ENCODE results near the gene CHSY1.

Gene CHSY1

GRCh38 chr15:101207867-101208288 is 44.0 kb downstream of the CHSY1 start:
- Histone ChIP-seq H3K4me1 (ENCODE audit: control insufficient read depth in 1 of 2, insufficient read depth in 2 of 2, low read length in 2 of 2) (peaks cover 0 to 4% of the 10 kb centered on the region in 2 experiments), H3K79me1 (ENCODE audit: low read length) (no peaks in the 10 kb centered on the region), H3K79me2 (ENCODE audit: control insufficient read depth, insufficient read depth, low read length, poor library complexity) (peaks cover 3% of the 10 kb centered on the region), H3K4me3 (ENCODE audit: low read depth, low read length) (no peak overlapping the region), H3K9ac (ENCODE audit: low read length) (no peak overlapping the region), H3K36me3 (ENCODE audit: control insufficient read depth in 1 of 2, insufficient read depth in 2 of 2, low read length in 2 of 2) (no peaks in the 10 kb centered on the region), H3K27ac (ENCODE audit: low read depth, low read length) (no peak overlapping the region), H3K14ac (ENCODE audit: low read length) (no peak overlapping the region), H3K4me2 (ENCODE audit: low read length) (no peak overlapping the region), H2BK5ac (ENCODE audit: low read depth, low read length, poor library complexity) (no peak overlapping the region), H4K91ac (ENCODE audit: low read depth, low read length) (no peak overlapping the region), H2AK5ac (ENCODE audit: low read length) (no peak overlapping the region), H4K12ac (ENCODE audit: low read depth, low read length) (no peak overlapping the region), H4K8ac (ENCODE audit: low read depth, low read length) (no peak overlapping the region), H3K9me3 (ENCODE audit: insufficient read depth, low read depth, low read length) (no peaks in the 10 kb centered on the region), H2BK12ac (ENCODE audit: low read length) (no peak overlapping the region), H2BK120ac (ENCODE audit: insufficient read depth, low read length, poor library complexity) (no peak overlapping the region), H3K27me3 (ENCODE audit: insufficient read depth, low read length) (no peaks in the 10 kb centered on the region), H2AFZ (ENCODE audit: insufficient read depth, low read length, poor library complexity) (no peak overlapping the region), H3K18ac (ENCODE audit: low read length) (no peak overlapping the region), H3K23ac (ENCODE audit: low read length) (peak overlapping the region; percentile 33), H3K4ac (ENCODE audit: low read depth, low read length) (peak overlapping the region; percentile 6)
- DNase-seq: peak; percentile 24 to 45
- WGBS (ENCODE audit: extremely low coverage, insufficient coverage, insufficient read length): no CpG with 5 or more reads among the region's 5 CpGs

- Histone ChIP-seq H3K79me1 (ENCODE audit: low read length) (no peaks in the 10 kb centered on the region), H3K4ac (ENCODE audit: low read depth, low read length) (peak overlapping the region; percentile 67), H3K14ac (ENCODE audit: low read length) (no peak overlapping the region), H3K4me3 (ENCODE audit: low read depth, low read length) (no peak overlapping the region), H3K27me3 (ENCODE audit: insufficient read depth, low read length) (no peaks in the 10 kb centered on the region), H2BK12ac (ENCODE audit: low read length) (no peak overlapping the region), H3K9ac (ENCODE audit: low read length) (peak overlapping the region; percentile 3), H3K18ac (ENCODE audit: low read length) (no peak overlapping the region), H2AK5ac (ENCODE audit: low read length) (no peak overlapping the region), H4K91ac (ENCODE audit: low read depth, low read length) (no peak overlapping the region), H3K4me1 (ENCODE audit: control insufficient read depth in 1 of 2, insufficient read depth in 2 of 2, low read length in 2 of 2) (peaks cover 5 to 9% of the 10 kb centered on the region in 2 experiments), H3K9me3 (ENCODE audit: insufficient read depth, low read depth, low read length) (no peaks in the 10 kb centered on the region), H4K12ac (ENCODE audit: low read depth, low read length) (no peak overlapping the region), H3K23ac (ENCODE audit: low read length) (no peak overlapping the region), H3K4me2 (ENCODE audit: low read length) (no peak overlapping the region), H2BK120ac (ENCODE audit: insufficient read depth, low read length, poor library complexity) (no peak overlapping the region), H3K79me2 (ENCODE audit: control insufficient read depth, insufficient read depth, low read length, poor library complexity) (peaks cover 3% of the 10 kb centered on the region), H3K36me3 (ENCODE audit: control insufficient read depth in 1 of 2, insufficient read depth in 2 of 2, low read length in 2 of 2) (no peaks in the 10 kb centered on the region), H4K8ac (ENCODE audit: low read depth, low read length) (no peak overlapping the region), H2BK5ac (ENCODE audit: low read depth, low read length, poor library complexity) (no peak overlapping the region), H3K27ac (ENCODE audit: low read depth, low read length) (no peak overlapping the region), H2AFZ (ENCODE audit: insufficient read depth, low read length, poor library complexity) (no peak overlapping the region)
- DNase-seq: peak in 1 of 2 donors; percentile 32
- no CpG with 5 or more reads among the region's 12 CpGs for WGBS (ENCODE audit: extremely low coverage, insufficient coverage, insufficient read length)
Measured at GRCh38 chr15:101206176-101206591, 45.7 kb downstream of the CHSY1 start.

- WGBS (ENCODE audit: extremely low coverage, insufficient coverage, insufficient read length): no CpG with 5 or more reads among the region's 5 CpGs
- no peak overlapping the region for H3K14ac ChIP-seq (ENCODE audit: low read length)
- H4K91ac ChIP-seq (ENCODE audit: low read depth, low read length): no peak overlapping the region
- no peak overlapping the region for H3K4me2 ChIP-seq (ENCODE audit: low read length)
- no peak overlapping the region for H3K23ac ChIP-seq (ENCODE audit: low read length)
- H2AFZ ChIP-seq (ENCODE audit: insufficient read depth, low read length, poor library complexity): no peak overlapping the region
- H3K18ac ChIP-seq (ENCODE audit: low read length): no peak overlapping the region
- H4K12ac ChIP-seq (ENCODE audit: low read depth, low read length): no peak overlapping the region
- no peak overlapping the region for H2BK12ac ChIP-seq (ENCODE audit: low read length)
- H3K4me1 ChIP-seq (ENCODE audit: control insufficient read depth in 1 of 2, insufficient read depth in 2 of 2, low read length in 2 of 2): peaks cover 5 to 9% of the 10 kb centered on the region in 2 experiments
- H3K4me3 ChIP-seq (ENCODE audit: low read depth, low read length): no peak overlapping the region
- no peak overlapping the region for H2BK120ac ChIP-seq (ENCODE audit: insufficient read depth, low read length, poor library complexity)
- no peak overlapping the region for H2BK5ac ChIP-seq (ENCODE audit: low read depth, low read length, poor library complexity)
- no peaks in the 10 kb centered on the region for H3K79me1 ChIP-seq (ENCODE audit: low read length)
- H4K8ac ChIP-seq (ENCODE audit: low read depth, low read length): no peak overlapping the region
- H3K9me3 ChIP-seq (ENCODE audit: insufficient read depth, low read depth, low read length): no peaks in the 10 kb centered on the region
- peaks cover 3% of the 10 kb centered on the region for H3K79me2 ChIP-seq (ENCODE audit: control insufficient read depth, insufficient read depth, low read length, poor library complexity)
- H3K27me3 ChIP-seq (ENCODE audit: insufficient read depth, low read length): no peaks in the 10 kb centered on the region
- no peak overlapping the region for H2AK5ac ChIP-seq (ENCODE audit: low read length)
- no peak overlapping the region for H3K9ac ChIP-seq (ENCODE audit: low read length)
- no peak overlapping the region for H3K27ac ChIP-seq (ENCODE audit: low read depth, low read length)
- H3K36me3 ChIP-seq (ENCODE audit: control insufficient read depth in 1 of 2, insufficient read depth in 2 of 2, low read length in 2 of 2): no peaks in the 10 kb centered on the region
- DNase-seq: no peak
- H3K4ac ChIP-seq (ENCODE audit: low read depth, low read length): no peak overlapping the region
Measured at GRCh38 chr15:101204739-101205535, 46.9 kb downstream of the CHSY1 start.

- H3K36me3 ChIP-seq (ENCODE audit: control insufficient read depth in 1 of 2, insufficient read depth in 2 of 2, low read length in 2 of 2): no peaks in the 10 kb centered on the region
- peaks cover 5 to 9% of the 10 kb centered on the region in 2 experiments for H3K4me1 ChIP-seq (ENCODE audit: control insufficient read depth in 1 of 2, insufficient read depth in 2 of 2, low read length in 2 of 2)
Measured at GRCh38 chr15:101203607-101204189, 48.1 kb downstream of the CHSY1 start.

More at GRCh38 chr15:101203607-101204189, 48.1 kb downstream of the CHSY1 start:
- Histone ChIP-seq H2AK5ac (ENCODE audit: low read length) (no peak overlapping the region), H3K18ac (ENCODE audit: low read length) (no peak overlapping the region), H3K9me3 (ENCODE audit: insufficient read depth, low read depth, low read length) (no peaks in the 10 kb centered on the region), H3K4ac (ENCODE audit: low read depth, low read length) (no peak overlapping the region), H3K23ac (ENCODE audit: low read length) (no peak overlapping the region), H4K91ac (ENCODE audit: low read depth, low read length) (no peak overlapping the region), H3K4me2 (ENCODE audit: low read length) (no peak overlapping the region), H4K8ac (ENCODE audit: low read depth, low read length) (no peak overlapping the region), H3K79me1 (ENCODE audit: low read length) (no peaks in the 10 kb centered on the region), H4K12ac (ENCODE audit: low read depth, low read length) (no peak overlapping the region), H3K9ac (ENCODE audit: low read length) (no peak overlapping the region), H2BK5ac (ENCODE audit: low read depth, low read length, poor library complexity) (no peak overlapping the region), H3K79me2 (ENCODE audit: control insufficient read depth, insufficient read depth, low read length, poor library complexity) (peaks cover 3% of the 10 kb centered on the region), H2BK120ac (ENCODE audit: insufficient read depth, low read length, poor library complexity) (no peak overlapping the region), H3K27me3 (ENCODE audit: insufficient read depth, low read length) (no peaks in the 10 kb centered on the region), H3K27ac (ENCODE audit: low read depth, low read length) (no peak overlapping the region), H3K14ac (ENCODE audit: low read length) (no peak overlapping the region), H3K4me3 (ENCODE audit: low read depth, low read length) (no peak overlapping the region), H2BK12ac (ENCODE audit: low read length) (no peak overlapping the region), H2AFZ (ENCODE audit: insufficient read depth, low read length, poor library complexity) (no peak overlapping the region)
- peak in 1 of 2 donors; percentile 36 for DNase-seq
- no CpG with 5 or more reads among the region's 7 CpGs for WGBS (ENCODE audit: extremely low coverage, insufficient coverage, insufficient read length)

All from trophoblast cell (in vitro differentiated cells and primary cell).